Measurements from ENCODE around the gene RECQL. TPM values are rescaled to one million over a fixed set of nuclear protein-coding genes. Genes with fewer than 3 reads are reported as not detected.
A peak's percentile ranks its signal among the peaks of the same experiment; 100 is the strongest.

The RECQL gene
- total RNA-seq, 2 experiments from 2014 or later, result 11.1 to 16.0 TPM

DNA sequence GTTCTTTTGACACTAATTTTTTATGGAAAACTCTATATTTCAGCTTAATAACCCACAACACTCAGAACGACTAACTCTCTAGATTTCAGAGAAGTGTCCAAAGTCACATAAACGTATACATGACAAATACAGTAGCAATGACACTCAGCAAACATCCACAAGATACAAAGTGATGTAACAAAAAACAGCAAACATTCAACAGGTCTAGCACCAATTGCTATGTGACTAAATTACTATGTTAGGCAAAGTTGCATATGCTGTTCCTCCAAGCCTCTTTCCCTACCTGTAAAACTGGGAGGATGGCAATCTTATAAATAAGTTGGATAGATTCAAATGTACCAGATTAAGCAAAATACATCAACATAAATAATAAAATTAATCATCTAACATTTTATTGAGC is 1.7 kb downstream of the RECQL start:
- TF ChIP-seq, protein P1, sequence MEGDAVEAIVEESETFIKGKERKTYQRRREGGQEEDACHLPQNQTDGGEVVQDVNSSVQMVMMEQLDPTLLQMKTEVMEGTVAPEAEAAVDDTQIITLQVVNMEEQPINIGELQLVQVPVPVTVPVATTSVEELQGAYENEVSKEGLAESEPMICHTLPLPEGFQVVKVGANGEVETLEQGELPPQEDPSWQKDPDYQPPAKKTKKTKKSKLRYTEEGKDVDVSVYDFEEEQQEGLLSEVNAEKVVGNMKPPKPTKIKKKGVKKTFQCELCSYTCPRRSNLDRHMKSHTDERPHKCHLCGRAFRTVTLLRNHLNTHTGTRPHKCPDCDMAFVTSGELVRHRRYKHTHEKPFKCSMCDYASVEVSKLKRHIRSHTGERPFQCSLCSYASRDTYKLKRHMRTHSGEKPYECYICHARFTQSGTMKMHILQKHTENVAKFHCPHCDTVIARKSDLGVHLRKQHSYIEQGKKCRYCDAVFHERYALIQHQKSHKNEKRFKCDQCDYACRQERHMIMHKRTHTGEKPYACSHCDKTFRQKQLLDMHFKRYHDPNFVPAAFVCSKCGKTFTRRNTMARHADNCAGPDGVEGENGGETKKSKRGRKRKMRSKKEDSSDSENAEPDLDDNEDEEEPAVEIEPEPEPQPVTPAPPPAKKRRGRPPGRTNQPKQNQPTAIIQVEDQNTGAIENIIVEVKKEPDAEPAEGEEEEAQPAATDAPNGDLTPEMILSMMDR (IDR thresholded peaks at IDR 0.05), result no peak
- Histone ChIP-seq H3K36me3 (ENCODE audit: insufficient read depth, low read length) (peaks cover 39% of the 10 kb centered on the region), H3K27ac (ENCODE audit: low read depth in 1 of 2, low read length in 2 of 2) (no peak overlapping the region), H3K27me3 (ENCODE audit: control insufficient read depth in 1 of 2, insufficient read depth in 2 of 2, low read length in 2 of 2) (no peaks in the 10 kb centered on the region), H3K9me3 (ENCODE audit: control insufficient read depth in 1 of 2, insufficient read depth in 1 of 2, low read length in 2 of 2) (no peaks in the 10 kb centered on the region), H3K4me1 (ENCODE audit: insufficient read depth, low read length) (peaks cover 25% of the 10 kb centered on the region), H3K4me3 (ENCODE audit: low read length) (no peak overlapping the region)
- Mint-ChIP-seq H3K36me3 (ENCODE audit: low read depth) (peaks cover 55% of the 10 kb centered on the region), H3K4me3 (peak overlapping the region; percentile 17), H3K4me1 (ENCODE audit: low read depth) (peaks cover 46% of the 10 kb centered on the region), H3K9me3 (no peaks in the 10 kb centered on the region), H3K27ac (no peak overlapping the region), H3K27me3 (no peaks in the 10 kb centered on the region)
- intact Hi-C loops (cut with DNase I, micrococcal nuclease), result loop anchor here (2.0 to 10.0 kb wide), 9 partner anchors 61 to 1135 kb away; partner anchors contain the start of genes CMAS (in 2 of the 2), LDHB (in 2 of the 2) and C2CD5 (in 1 of the 2)
- no peak for ATAC-seq (ENCODE audit: poor library complexity)
- DNase-seq, result no peak
- ChIA-PET POLR2A (interaction anchor here (0.7 to 2.5 kb wide), 3 partner anchors 11 to 490 kb away, joined by 3 to 18 read pairs (median 5); partner anchors contain the start of gene PYROXD1), CTCF (no interaction called here)

DNA sequence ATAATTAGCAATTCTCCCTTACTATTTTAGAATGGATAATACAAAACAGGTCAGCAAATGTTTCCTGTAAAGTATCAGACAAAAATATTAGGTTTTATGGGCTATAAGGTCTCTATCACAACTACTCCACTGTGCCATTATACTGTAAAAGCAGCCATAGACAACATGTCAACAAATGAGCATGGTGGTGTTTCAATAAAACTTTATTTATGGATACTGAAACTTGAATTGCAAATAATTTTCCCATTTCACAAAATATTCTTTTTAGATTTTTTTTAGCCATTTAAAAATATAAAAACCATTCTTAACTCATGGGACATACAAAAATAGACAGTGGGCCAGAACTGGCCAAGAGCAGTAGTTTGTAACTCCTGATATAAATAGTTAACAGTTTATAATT is 15.4 kb downstream of the RECQL start:
- H3K9me3 Mint-ChIP-seq, result no peaks in the 10 kb centered on the region
- CTCF ChIA-PET, result interaction anchor here (0.7 kb wide), 1 partner anchor 974 kb away, joined by 3 read pairs; no protein-coding TSS in a partner anchor
- H3K4me1 ChIP-seq (ENCODE audit: insufficient read depth, low read length), result no peaks in the 10 kb centered on the region
- intact Hi-C loops (cut with DNase I, micrococcal nuclease), result no loop called here
- TF ChIP-seq, protein P1 (IDR thresholded peaks at IDR 0.05), result no peak
- peaks cover 63% of the 10 kb centered on the region for H3K36me3 ChIP-seq (ENCODE audit: insufficient read depth, low read length)
- POLR2A ChIA-PET, result no interaction called here
- H3K27me3 Mint-ChIP-seq, result no peaks in the 10 kb centered on the region
- H3K36me3 Mint-ChIP-seq (ENCODE audit: low read depth), result peaks cover 46% of the 10 kb centered on the region
- H3K27ac ChIP-seq (ENCODE audit: low read depth in 1 of 2, low read length in 2 of 2), result no peak overlapping the region
- peaks cover 15% of the 10 kb centered on the region for H3K4me1 Mint-ChIP-seq (ENCODE audit: low read depth)
- H3K4me3 Mint-ChIP-seq, result no peak overlapping the region
- ATAC-seq (ENCODE audit: poor library complexity) (no peak), DNase-seq (no peak)
- no peak overlapping the region for H3K4me3 ChIP-seq (ENCODE audit: low read length)
- H3K9me3 ChIP-seq (ENCODE audit: control insufficient read depth in 1 of 2, insufficient read depth in 1 of 2, low read length in 2 of 2), result no peaks in the 10 kb centered on the region
- H3K27me3 ChIP-seq (ENCODE audit: control insufficient read depth in 1 of 2, insufficient read depth in 2 of 2, low read length in 2 of 2), result no peaks in the 10 kb centered on the region
- H3K27ac Mint-ChIP-seq, result no peak overlapping the region

DNA sequence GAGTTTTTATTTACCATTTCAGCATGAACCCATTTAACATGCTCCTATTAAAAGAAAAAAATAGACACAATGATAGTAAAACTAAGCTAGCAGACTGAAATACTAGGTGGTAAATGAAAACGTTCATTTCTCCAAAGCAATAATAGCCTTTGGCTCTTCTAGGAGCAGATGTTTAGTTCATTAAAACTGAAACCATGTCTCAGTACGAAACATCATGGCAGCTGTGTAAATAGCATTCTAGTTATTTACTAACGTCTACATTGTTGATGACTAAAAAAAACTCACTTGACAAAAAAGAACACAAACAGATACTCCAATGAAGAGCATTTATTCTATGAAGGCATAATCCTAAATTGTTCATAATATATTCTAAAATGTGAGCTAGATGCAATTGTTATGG is 17.9 kb downstream of the RECQL start:
- Mint-ChIP-seq H3K27me3 (no peaks in the 10 kb centered on the region), H3K4me1 (ENCODE audit: low read depth) (peaks cover 13% of the 10 kb centered on the region), H3K4me3 (no peak overlapping the region), H3K36me3 (ENCODE audit: low read depth) (peaks cover 22% of the 10 kb centered on the region), H3K27ac (no peak overlapping the region), H3K9me3 (no peaks in the 10 kb centered on the region)
- ATAC-seq (ENCODE audit: poor library complexity) (no peak), DNase-seq (no peak)
- no peak overlapping the region for H3K4me3 ChIP-seq (ENCODE audit: low read length)
- no peaks in the 10 kb centered on the region for H3K27me3 ChIP-seq (ENCODE audit: control insufficient read depth in 1 of 2, insufficient read depth in 2 of 2, low read length in 2 of 2)
- no peaks in the 10 kb centered on the region for H3K9me3 ChIP-seq (ENCODE audit: control insufficient read depth in 1 of 2, insufficient read depth in 1 of 2, low read length in 2 of 2)
- H3K27ac ChIP-seq (ENCODE audit: low read depth in 1 of 2, low read length in 2 of 2), result no peak overlapping the region
- intact Hi-C loops (cut with DNase I, micrococcal nuclease), result no loop called here
- POLR2A ChIA-PET, result no interaction called here
- H3K4me1 ChIP-seq (ENCODE audit: insufficient read depth, low read length), result no peaks in the 10 kb centered on the region
- H3K36me3 ChIP-seq (ENCODE audit: insufficient read depth, low read length), result peaks cover 62% of the 10 kb centered on the region
- TF ChIP-seq, protein P1 (IDR thresholded peaks at IDR 0.05), result no peak
- CTCF ChIA-PET, result no interaction called here

Measured in CD4-positive, alpha-beta T cell (primary cell).